HCT116 (cell line): ENCODE measurements around the gene RXFP1. TPM values are rescaled to one million over a fixed set of nuclear protein-coding genes. Genes with fewer than 3 reads are reported as not detected.
A peak's percentile ranks its signal among the peaks of the same experiment; 100 is the strongest.
"Not testable (repeated sequence)": the region's sequence is repeated elsewhere in the genome, so short reads cannot be mapped to it uniquely, and the experiment has no call there.

Experiments used
- ATAC-seq: fragments of 200-7000 bp; cut with Tn5 transposase; 2 replicates; pipeline ENCODE4 v1.9.1; 2020; ENCODE audit warnings: mild to moderate bottlenecking, moderate library complexity
- BruUV-seq: library from RNA; stranded (reverse); fragments of 400-500 nt; replicated peaks from 2 replicates; lab custom pipeline; 2021; lab: Mats Ljungman, UMichigan
- CTCF ChIA-PET: fragments of 300-600 bp; sonication (Branson Sonifier 250); formaldehyde crosslinking; loops from one replicate; lab custom pipeline; 2021; ENCODE audit warnings: antibody characterized with exemption; lab: Charles Lee
- POLR2A ChIA-PET: fragments of 300-600, 350-600 bp; sonication (Branson Sonifier 250); formaldehyde crosslinking; loops from one replicate; lab custom pipeline; 2021; ENCODE audit warnings: antibody characterized with exemption; lab: Charles Lee
- RAD21 ChIA-PET, 2 experiments: fragments of 300-600 bp; sonication (Branson Sonifier 250); formaldehyde crosslinking; loops; one replicate each; lab custom pipeline; 2023; ENCODE audit warnings: low total read pairs in 2 of 2; ENCODE audit not compliant: uncharacterized antibody in 2 of 2, unreplicated experiment in 2 of 2, low non-redundant PET in 1 of 2; lab: Charles Lee
- DNase-seq: peaks from one replicate; pipeline ENCODE4 v3.0.0-alpha.2; 2010; ENCODE audit warnings: low read depth, low spot score
- H2AFZ ChIP-seq: fragments of 200-600 bp; shearing (Covaris generic), sonication (generic); 2 replicates; pipeline ENCODE4 v1.6.1; 2017; ENCODE audit warnings: low read depth, mixed run types, mixed read lengths, antibody characterized with exemption, low read length; ENCODE audit not compliant: poor library complexity, severe bottlenecking
- H3K27ac ChIP-seq: 2 replicates; pipeline ENCODE4 v1.5.1; 2012; ENCODE audit warnings: low read depth, low read length
- H3K27me3 ChIP-seq: fragments of 200-600 bp; sonication (generic); 2 replicates; pipeline ENCODE4 v1.6.1; 2016; ENCODE audit warnings: mixed run types, low read length, mixed read lengths; ENCODE audit not compliant: insufficient read depth
- H3K36me3 ChIP-seq, 2 experiments: fragments of 200-500 bp in 1 of 2; fragments of 200-600 bp in 1 of 2; sonication (Bioruptor generic) in 1 of 2; sonication (generic) in 1 of 2; 2 replicates each; pipeline versions ENCODE4 v1.5.1 to v1.6.1; 2014 to 2016; ENCODE audit warnings: low read length in 2 of 2, inconsistent platforms in 1 of 2, mixed read lengths in 1 of 2, mixed run types in 1 of 2; ENCODE audit not compliant: insufficient read depth in 2 of 2, control insufficient read depth in 1 of 2
- H3K4me1 ChIP-seq, 2 experiments: fragments of 200-600 bp in 1 of 2; sonication (generic) in 1 of 2; 2 replicates each; pipeline versions ENCODE4 v1.5.1 to v1.6.1; 2012 to 2017; ENCODE audit warnings: low read length in 2 of 2, inconsistent platforms in 1 of 2, mild to moderate bottlenecking in 1 of 2, mixed read lengths in 1 of 2, mixed run types in 1 of 2, moderate library complexity in 1 of 2; ENCODE audit not compliant: insufficient read depth in 2 of 2, control insufficient read depth in 1 of 2
- H3K4me2 ChIP-seq: fragments of 200-600 bp; sonication (generic); 2 replicates; pipeline ENCODE4 v1.6.1; 2017; ENCODE audit warnings: mixed run types, low read length, mixed read lengths
- H3K4me3 ChIP-seq, 2 experiments: fragments of 200-600 bp in 1 of 2; sonication (generic) in 1 of 2; replicated peaks in 1 of 2; 2 replicates each; pipeline ENCODE4 v1.5.1; 2011 to 2016; ENCODE audit warnings: low read length in 2 of 2, control low read depth in 1 of 2, low read depth in 1 of 2, mild to moderate bottlenecking in 1 of 2, mixed read lengths in 1 of 2, mixed run types in 1 of 2
- H3K79me2 ChIP-seq: fragments of 200-600 bp; sonication (generic); 2 replicates; pipeline ENCODE4 v1.6.1; 2017; ENCODE audit warnings: mild to moderate bottlenecking, mixed run types, low read length, moderate library complexity, mixed read lengths; ENCODE audit not compliant: insufficient read depth
- H3K9ac ChIP-seq: fragments of 200-600 bp; sonication (generic); 2 replicates; pipeline ENCODE4 v1.6.1; 2016; ENCODE audit warnings: low read length, mixed read lengths
- H3K9me2 ChIP-seq: fragments of 200-600 bp; sonication (generic), shearing (Covaris generic); 2 replicates; pipeline ENCODE4 v1.6.1; 2017; ENCODE audit warnings: mixed run types, mild to moderate bottlenecking, moderate library complexity; ENCODE audit not compliant: insufficient read depth
- H3K9me3 ChIP-seq, 2 experiments: fragments of 200-500 bp in 1 of 2; fragments of 200-600 bp in 1 of 2; sonication (Bioruptor generic) in 1 of 2; sonication (generic) in 1 of 2; 2 replicates each; pipeline ENCODE4 v1.6.1; 2014 to 2017; ENCODE audit warnings: low read length in 2 of 2, mixed read lengths in 2 of 2, inconsistent platforms in 1 of 2, low read depth in 1 of 2, mild to moderate bottlenecking in 1 of 2, mixed run types in 1 of 2, moderate library complexity in 1 of 2; ENCODE audit not compliant: control insufficient read depth in 1 of 2, insufficient read depth in 1 of 2
- H4K20me1 ChIP-seq: fragments of 200-600 bp; sonication (generic), shearing (Covaris generic); 2 replicates; pipeline ENCODE4 v1.6.1; 2017; ENCODE audit warnings: mixed run types, mild to moderate bottlenecking, moderate library complexity; ENCODE audit not compliant: insufficient read depth
- CBX3 ChIP-seq: IDR thresholded peaks from 2 replicates; pipeline ENCODE4 v1.6.1; 2012; ENCODE audit warnings: low read depth
- CEBPB ChIP-seq: IDR thresholded peaks from 2 replicates; pipeline ENCODE4 v1.6.1; 2012; ENCODE audit warnings: low read depth
- EZH2 ChIP-seq: fragments of 200-600 bp; sonication (generic); IDR thresholded peaks from 2 replicates; pipeline ENCODE4 v1.6.1; 2017; ENCODE audit warnings: antibody characterized with exemption, mixed run types
- MAX ChIP-seq: IDR thresholded peaks from 2 replicates; pipeline ENCODE4 v1.6.1; 2012
- POLR2A ChIP-seq: IDR thresholded peaks from 2 replicates; pipeline ENCODE4 v1.7.0; 2011; ENCODE audit warnings: borderline replicate concordance; ENCODE audit not compliant: insufficient read depth, insufficient read length; ENCODE audit errors: extremely low read depth
- SIN3A ChIP-seq: IDR thresholded peaks from 2 replicates; pipeline ENCODE4 v1.6.1; 2012; ENCODE audit warnings: low read depth
- TCF7L2 ChIP-seq: IDR thresholded peaks from 2 replicates; pipeline ENCODE4 v1.7.0; 2011; ENCODE audit warnings: borderline replicate concordance, inconsistent platforms; ENCODE audit not compliant: insufficient read depth, insufficient read length; ENCODE audit errors: extremely low read depth
- ZFX ChIP-seq: fragments of 450-650 bp; IDR thresholded peaks from 2 replicates; pipeline ENCODE4 v1.6.1; 2017
- intact Hi-C: fragments of 100-400 bp; cut with micrococcal nuclease; formaldehyde crosslinking; loops from 2 replicates; pipeline ENCODE4 v1.10.0; 2022
- total RNA-seq: library from RNA; stranded (reverse); gene quantifications from one replicate; pipeline ENCODE4 v1.2.1, GENCODE V29; 2021; ENCODE audit not compliant: unreplicated experiment

The RXFP1 gene
- total RNA-seq, 1 experiment from 2014 or later, result not detected

- ATAC-seq, H2AFZ ChIP-seq, intact Hi-C loops, H3K9me2 ChIP-seq, RAD21 ChIA-PET, H3K27me3 ChIP-seq, BruUV-seq, H3K27ac ChIP-seq, DNase-seq, H4K20me1 ChIP-seq, H3K9ac ChIP-seq, POLR2A ChIA-PET, H3K4me3 ChIP-seq, H3K36me3 ChIP-seq, H3K4me1 ChIP-seq, H3K4me2 ChIP-seq, CTCF ChIA-PET, H3K9me3 ChIP-seq: not testable (repeated sequence)
- H3K79me2 ChIP-seq, result peaks cover 21% of the 10 kb centered on the region
Measured at GRCh38 chr4:158663707-158664625, 142.3 kb downstream of the RXFP1 start.

- POLR2A ChIA-PET, result no interaction called here
- H3K4me3 ChIP-seq, result no peak overlapping the region
- intact Hi-C loops, result no loop called here
- ATAC-seq (0 out of 2 replicates have a peak, but pooled peaks have one; percentile 17), DNase-seq (no peak)
- H3K27me3 ChIP-seq, result no peaks in the 10 kb centered on the region
- no peaks in the 10 kb centered on the region for H4K20me1 ChIP-seq
- RAD21 ChIA-PET, result no interaction called here
- no peak overlapping the region for H2AFZ ChIP-seq
- H3K36me3 ChIP-seq, result peaks cover 0 to 4% of the 10 kb centered on the region in 2 experiments; a peak in 1 of 4 replicates
- H3K9me2 ChIP-seq, result no peaks in the 10 kb centered on the region
- BruUV-seq, result no TSS peak
- no peaks in the 10 kb centered on the region for H3K9me3 ChIP-seq
- no peaks in the 10 kb centered on the region for H3K4me1 ChIP-seq
- TF ChIP-seq SIN3A (no peak), CBX3 (no peak), CEBPB (no peak), POLR2A (no peak), MAX (no peak), EZH2 (no peak), ZFX (no peak), TCF7L2 (no peak)
- no peak overlapping the region for H3K4me2 ChIP-seq
- CTCF ChIA-PET, result no interaction called here
- no peak overlapping the region for H3K27ac ChIP-seq
- H3K79me2 ChIP-seq, result peaks cover 30% of the 10 kb centered on the region
- no peak overlapping the region for H3K9ac ChIP-seq
Measured at GRCh38 chr4:158664806-158665205, 143.1 kb downstream of the RXFP1 start.
